Activated gamma-delta T cell treated with anti-CD3 and anti-CD28 coated beads, Interleukin-2, amount 50 U/mL, for 16 hours (primary cell): ENCODE measurements around the gene SERPINB3.
"Not testable (repeated sequence)": the region's sequence is repeated elsewhere in the genome, so short reads cannot be mapped to it uniquely, and the experiment has no call there.

Experiments
- DNase-seq: peaks from one replicate; pipeline ENCODE4 v3.0.0-alpha.2; 2020; ENCODE audit warnings: low read depth

Gene SERPINB3

DNA sequence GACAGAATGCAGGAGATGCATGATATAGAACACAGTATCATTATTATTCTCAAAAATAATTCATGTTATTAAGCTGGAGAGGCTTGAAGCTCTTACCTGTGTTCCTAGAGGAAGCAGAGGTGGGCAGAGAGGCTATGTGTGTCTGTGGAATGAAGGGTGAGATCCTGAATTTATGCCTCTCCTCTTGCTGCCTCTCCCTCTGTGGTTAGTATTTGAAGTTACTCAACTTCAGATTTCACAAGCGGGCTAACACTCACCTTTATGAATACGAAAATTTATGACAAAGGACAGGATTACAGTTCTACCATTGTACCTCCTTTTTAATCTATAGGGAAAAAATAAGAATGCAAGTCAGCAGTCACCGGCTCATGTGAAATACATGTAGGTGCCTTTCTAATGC, at the start of gene SERPINB3:
TSS of gene SERPINB3 (minus strand) at position 144 of the 400 bp plus-strand sequence. CDS start 677 bp downstream, outside the sequence.
- not testable (repeated sequence) for DNase-seq

DNA sequence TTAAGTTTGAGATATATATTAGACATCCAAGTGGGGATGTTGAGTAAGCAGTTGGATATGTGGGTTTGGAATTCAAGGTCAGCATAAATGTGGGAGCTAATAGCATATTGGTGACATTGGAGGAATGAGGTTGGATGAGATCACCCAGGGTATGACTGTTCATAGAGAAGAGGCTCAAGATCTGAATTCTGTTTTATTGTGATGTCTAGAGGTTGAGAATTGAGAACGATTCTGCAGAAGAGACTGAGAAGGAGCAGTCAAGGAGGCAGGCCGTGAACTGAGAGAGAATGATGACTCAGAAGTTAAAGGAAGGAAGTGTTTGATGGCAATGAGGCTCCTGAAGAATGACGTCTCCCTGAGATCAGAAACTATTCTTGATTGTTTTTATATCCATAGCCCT, 47.0 kb upstream of the SERPINB3 start:
- DNase-seq, result no peak

DNA sequence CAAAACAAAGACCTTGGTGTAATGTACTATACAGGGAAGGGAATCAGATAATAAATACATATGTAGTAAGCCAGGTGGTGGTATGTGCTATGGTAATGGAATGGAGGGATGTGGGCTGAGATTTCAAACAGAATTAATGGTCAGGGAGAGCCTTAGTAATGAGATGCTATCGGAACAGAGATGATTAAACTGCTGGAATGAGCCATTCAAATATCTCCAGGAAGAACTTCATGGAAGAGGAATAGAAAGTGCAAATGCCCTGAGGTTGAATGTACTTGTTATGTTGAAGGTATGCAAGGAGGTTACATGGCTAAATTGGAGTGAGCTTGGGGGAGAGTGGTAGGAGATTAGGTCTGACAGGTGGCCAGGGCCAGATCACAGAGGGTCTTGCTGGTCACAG, 46.1 kb upstream of the SERPINB3 start:
- no peak for DNase-seq

DNA sequence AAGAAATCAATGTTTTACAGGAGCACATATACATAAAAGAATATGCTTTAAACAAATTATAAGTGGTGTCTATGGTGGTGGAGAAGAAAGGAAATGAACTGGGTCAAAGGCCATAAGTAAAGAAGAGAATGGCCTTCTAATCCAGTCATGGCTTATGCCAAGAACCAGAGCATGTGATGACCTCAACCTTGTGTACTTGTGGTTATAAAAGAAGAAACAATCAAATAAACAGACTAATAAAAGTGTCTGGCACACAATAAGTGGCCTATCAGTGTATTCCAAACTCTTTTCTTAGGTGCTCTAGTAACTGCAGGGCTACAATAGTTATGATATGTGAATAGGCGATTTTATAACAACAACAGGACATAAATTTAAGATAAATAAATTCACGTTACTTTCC, 43.7 kb upstream of the SERPINB3 start:
- no peak for DNase-seq

DNA sequence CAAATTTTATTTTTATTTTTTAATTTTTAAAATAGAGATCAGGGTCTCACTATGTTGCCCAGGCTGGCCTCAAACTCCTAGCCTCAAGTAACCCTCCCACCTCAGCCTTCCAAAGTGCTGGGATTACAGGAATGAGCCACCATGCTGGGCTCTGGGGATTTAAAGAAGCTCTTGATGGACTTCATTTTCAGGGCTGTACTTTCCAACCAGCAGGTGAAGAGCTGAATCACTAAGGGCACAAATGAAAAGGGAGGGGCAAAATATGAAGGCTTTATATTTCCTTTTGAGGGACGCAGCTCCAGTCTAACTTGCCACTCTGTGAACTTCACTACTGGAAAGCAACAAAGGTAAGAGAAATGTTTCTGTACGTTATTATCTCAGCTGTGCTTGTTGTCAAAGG, 41.0 kb upstream of the SERPINB3 start, which contains the start of gene SERPINB11:
TSS of gene SERPINB11 (plus strand) at position 301 of the 400 bp plus-strand sequence. CDS start 7,234 bp downstream, outside the sequence.
- DNase-seq, result no peak

DNA sequence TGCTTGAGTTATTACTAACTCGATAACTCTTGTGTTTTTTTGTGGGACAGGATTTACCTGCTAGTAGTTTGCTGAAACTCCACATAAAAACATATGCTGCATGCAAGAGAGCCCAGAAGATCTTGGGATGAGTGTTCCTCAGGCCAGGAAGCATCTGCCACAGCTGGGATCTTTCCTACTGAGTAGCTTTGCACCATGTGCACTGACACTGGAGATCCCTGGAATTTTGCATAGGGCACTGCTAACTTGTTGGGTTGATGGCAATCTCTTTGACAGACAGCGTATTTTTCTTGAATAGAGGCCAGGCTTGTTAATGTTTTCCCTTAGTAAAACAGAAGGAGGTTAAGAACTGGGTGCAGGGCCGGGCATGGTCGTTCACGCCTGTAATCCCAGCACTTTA, 40.3 kb upstream of the SERPINB3 start:
- no peak for DNase-seq

DNA sequence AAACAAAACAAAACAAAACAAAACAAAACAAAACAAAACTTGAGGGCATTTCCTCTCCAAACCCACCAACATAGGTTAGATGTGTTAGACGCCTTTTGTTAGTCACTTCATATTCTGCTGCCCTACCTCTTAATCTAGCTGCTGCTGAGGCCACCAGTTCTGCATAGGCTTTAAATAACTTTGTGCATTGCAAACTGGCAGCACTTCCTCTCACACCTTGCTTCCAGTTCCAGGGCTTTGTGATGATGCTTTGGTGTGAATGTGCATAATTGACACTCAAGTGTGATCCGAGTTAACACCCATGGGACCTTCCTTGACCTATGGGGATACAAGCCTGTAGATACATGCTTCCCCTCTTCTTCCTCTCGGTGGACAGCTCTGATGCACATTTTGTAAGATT, 38.8 kb upstream of the SERPINB3 start:
- no peak for DNase-seq

DNA sequence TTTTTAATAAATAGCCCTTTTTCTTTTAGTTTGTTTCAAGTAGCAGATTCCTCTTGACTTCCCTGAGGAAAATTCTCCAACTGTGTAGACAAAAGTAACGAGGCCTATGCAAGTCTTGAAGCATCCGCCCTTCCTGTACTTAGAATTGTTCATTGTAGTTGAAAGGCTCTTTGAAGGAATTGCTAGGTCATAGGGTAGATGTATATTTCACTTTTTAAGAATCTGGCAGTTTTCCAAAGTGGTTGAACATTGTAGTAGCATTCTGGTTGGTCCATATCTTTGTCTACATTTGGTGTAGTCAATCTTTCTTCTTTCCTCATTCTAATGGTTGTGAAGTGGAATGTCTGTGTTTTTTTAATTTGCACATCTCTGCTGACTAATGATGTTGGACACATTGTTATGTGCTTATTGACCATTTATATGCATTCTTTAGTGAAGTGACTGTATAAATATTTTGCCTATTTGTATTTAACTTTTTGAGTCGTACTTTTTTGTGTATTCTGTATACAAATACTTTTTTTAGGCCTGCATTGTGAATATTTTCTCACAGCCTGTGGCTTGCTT, 35.5 kb upstream of the SERPINB3 start:
- no peak for DNase-seq

DNA sequence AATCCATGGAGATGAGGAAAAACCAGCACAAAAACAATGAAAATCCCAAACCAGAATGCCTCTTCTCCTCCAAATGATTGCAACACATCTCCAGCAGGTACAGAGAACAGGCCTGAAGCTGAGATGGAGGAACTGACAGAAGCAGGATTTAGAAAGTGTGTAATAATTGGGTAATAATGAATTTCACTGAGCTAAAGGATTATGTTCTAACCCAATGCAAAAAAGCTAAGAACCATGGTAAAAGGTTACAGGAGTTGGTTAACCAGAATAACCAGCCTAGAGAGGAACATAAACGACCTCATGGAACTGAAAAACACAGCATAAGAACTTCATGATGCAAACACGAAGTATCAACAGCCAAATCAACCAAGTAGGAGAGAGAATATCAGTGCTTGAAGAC, 27.4 kb upstream of the SERPINB3 start:
- DNase-seq, result no peak

DNA sequence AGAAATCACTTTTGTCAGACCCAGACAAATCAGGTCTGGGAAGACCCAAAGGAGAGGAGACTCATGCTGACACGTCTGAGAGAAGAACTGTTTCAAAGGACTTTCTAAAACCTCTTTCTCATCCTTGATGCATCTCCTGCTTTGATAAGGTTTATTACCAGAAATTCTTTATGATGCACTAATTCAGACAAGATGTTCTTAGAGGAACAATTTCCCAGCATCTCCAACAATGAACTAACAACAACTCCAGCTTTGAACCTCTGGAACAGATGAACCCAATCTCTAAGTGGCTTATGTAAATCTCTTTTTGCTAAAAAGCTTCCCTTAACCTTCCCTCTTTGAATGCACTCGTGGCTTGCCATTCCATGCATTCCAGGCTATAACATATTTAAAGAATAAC, 25.2 kb upstream of the SERPINB3 start:
- no peak for DNase-seq

DNA sequence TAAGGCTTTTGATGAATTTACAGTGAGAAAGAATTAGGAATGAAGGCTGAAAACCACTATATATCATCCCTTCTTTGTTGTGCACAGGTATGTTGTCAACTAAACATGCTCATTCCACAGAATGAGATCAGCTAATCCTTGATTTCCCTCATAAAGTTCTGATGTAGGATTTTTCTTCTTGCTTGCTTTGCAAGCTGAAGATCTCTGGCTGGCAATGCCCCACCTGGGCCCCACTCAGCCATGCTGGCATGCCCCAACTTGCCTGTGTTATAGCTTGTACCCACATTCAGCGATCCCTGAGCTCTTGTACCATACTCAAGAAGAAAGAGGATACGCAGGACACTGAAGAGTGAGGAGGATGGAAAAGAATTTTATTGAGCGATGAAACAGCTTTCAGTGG, 23.0 kb upstream of the SERPINB3 start:
- DNase-seq, result no peak

DNA sequence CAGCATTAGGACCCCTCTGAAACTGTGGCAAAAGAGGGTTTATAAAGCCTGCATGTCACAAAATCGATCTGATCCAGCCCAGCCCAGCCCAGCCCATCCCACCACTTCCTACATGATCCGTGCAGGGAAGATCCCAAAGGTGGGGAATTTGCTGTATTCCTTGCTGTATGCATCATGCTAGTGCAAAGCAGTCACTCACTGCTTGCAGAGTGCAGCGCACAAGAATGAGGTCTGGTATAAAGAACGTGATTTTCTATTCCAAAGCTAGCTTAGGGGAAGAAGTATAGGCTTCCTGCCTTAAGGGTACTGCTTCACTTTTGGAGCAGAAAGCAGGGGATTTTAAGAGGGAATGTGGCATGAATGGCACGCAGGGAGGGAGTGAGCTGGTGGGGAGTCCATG, 22.2 kb upstream of the SERPINB3 start:
- DNase-seq, result no peak

DNA sequence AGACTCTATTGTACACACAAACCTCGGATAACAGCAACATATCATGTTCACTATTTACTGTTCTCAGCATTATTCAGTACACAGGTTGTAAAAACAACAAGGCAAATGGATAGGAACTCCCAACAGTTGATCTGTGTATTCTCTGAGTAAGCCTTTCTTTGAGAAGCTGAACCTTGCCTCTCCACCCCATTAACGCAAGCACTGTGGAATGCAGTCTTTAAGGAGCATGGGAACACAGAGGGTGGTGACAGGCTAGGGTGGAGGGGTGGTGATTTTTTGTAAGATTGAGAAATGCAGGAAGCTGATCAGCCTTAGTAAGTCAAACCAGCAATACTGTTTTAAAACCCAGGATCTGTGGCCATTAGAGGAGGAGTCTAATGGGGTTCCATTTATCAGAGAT, 21.5 kb upstream of the SERPINB3 start:
- DNase-seq, result no peak

DNA sequence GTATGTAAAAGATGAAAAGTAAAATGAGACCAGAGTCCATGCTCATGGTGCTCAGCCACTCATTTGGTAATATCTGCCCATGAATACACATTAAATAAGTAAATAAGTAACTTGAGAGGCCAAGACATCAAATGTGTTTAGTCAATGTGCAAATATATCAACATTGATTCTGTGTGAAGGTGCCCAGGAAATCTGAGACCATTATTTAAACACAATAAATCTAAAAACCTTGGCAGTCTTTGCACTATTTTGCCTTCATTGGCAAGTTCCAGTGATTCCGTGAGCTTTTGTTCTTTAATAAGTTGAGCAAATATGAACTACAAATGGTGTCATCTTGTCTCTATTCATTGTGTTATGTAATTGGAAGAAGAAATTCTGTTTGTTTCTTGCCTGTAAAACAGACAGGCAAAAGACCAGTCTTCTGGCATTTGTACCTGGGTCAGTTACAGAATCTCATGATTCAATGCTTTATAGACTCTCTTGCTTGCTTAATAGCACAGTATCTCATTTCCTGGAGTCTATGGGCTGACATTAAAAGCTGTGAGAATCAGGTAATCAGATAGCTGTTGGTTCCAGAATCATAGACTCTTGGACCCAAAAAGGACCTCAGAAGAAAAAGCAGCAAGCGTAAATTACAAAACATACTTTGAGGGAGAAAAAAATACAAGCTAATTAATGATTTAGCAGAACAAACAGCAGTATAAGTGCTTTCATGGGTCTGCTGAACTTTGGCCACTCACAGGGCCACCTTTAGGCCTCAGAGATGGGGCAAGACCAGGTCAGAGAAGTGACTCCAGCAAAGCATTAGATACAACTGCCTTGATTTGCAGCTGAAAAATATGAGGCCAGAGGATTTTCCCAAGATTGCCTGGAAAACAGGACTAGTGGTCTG, 20.0 kb upstream of the SERPINB3 start:
- no peak for DNase-seq

DNA sequence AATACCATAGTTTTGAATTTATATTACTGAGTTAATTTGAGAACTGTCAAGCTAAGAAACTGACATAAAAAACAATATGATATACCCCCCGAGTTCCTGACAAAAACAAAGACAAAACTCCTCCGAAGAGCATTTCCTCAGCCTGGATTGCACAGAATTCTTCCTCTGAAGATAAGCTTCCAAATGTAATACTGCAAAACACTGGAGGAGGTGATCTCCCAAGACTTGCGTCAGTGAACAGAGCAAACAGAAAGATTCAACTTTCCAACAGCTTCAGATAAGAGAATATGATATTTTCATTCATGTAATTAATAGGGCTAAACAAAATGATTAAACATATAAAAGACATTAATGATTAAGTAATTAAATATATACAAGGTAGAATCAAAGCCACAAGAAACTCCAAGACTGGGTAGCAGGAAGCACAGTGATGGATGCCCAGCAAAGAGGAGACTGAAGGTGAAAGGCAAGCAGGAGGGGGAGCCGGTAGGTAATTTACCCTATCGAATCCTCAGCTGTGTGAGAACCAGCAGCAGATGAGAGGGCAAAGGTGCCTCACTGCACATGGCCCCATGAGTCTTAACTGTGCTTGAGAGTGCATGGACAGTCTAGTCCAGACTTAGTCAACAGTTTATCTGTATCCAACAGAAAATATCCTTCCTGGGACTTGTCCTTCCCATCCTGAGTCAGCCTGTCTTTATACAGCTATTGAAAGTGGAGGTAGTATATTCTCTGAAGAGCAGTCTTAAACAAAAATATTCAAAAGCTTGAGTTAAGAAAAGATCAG, 18.3 kb upstream of the SERPINB3 start:
- no peak for DNase-seq

DNA sequence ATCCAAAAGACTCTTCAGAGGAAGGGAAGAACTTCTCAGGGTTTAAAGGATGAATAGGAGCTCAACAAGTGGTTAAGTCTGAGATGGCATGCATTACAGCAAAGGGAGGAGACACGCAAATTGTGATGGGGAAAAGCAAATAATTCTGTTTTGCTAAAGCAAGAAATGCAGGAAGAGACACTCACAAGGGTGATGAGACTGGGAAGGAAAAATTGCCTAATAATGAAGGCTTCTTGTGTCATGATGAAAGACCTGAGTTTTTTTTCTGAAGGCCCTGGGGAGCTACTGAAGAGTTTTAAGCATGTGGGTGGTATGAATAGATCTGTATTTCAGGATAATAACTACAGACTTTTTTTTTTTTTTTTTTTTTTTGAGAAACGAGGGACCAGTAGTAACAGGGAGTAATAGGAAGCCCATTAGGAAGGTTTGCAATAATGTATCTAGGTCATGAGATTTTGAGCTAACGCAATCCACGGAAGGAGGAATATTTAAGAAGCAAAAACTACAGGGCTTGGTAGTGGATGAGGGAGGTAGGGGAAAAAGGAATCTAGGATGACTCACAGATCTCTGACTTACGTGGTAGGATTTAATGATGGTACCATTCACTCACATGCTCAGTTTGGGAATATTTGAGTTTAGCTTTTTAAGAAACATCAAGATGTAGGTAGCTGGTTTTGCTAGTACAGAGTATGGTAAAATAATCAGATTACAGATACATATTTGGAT, 16.0 kb upstream of the SERPINB3 start:
- no peak for DNase-seq

DNA sequence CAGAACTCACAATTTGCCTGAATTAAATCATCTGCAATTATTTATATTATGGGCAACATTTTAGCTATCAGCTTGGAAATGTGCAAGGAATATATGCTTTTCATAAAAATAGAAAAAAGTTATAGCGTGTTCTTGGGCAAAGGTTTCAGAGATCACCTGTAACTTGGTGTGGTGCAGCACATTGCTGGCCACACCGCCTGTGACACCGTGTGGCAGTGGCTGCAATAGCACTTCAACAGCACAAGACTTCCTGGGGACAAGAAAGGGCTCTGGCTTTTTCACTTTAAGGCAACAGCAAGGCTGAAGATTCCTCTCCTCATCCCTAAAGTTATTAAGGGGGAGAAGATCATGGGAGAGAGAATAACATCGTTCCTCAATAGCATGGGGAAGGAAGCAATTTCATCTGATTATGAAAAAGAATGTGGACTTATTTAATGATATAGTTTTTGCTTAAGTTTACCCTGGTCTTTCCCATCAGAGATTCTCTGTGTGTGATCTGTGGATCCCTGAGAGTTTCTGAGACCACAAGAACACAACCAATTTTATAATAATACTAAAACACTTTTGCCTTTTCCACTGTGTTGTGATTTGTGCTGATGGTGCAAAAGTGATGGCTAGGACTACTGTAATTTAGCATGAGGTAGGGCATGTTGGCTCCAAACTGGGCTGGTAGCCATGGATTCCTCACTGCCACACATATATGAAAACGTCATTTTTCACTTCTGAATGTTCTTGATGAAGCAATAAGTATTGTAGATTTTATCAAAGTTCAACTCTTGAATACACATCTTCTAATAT, 15.0 kb upstream of the SERPINB3 start:
- DNase-seq, result no peak

DNA sequence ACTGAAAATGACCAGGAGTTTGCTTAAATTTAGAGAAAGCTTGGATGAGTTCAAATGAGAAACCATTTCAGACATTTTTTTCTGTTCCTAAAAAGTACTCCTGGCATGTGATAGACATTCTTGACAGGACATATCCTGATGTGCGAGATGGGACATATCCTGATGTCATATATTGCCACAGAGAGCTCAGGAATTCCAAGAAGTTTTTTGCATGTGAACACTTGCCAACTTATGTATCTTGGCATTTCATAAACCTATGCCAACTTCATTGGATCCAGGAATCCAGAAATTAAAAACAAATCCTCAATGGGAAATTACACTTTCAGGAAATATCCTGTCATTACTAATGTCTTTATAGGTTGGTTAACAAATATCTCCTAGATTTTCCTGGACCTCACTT, 2.9 kb upstream of the SERPINB3 start:
- DNase-seq, result no peak

DNA sequence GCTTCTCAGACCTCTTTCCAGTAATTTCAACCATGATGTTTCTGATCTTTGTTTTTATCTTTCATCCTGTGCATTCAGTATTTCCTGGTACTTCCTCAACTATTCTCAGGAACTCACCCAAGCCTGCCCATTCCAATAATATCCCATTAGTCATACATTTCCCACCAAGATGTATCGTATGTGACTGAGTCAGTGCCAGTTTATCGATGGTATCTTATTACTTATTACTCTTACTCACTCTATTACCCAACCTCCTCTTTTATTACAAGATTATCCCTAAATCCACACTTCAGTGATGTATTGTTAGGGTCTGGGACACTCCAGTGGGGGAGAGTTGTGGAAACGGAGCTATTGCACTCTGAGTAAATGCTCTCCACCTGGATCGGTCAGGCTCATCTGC, 2.8 kb downstream of the SERPINB3 start:
- not testable (repeated sequence) for DNase-seq

DNA sequence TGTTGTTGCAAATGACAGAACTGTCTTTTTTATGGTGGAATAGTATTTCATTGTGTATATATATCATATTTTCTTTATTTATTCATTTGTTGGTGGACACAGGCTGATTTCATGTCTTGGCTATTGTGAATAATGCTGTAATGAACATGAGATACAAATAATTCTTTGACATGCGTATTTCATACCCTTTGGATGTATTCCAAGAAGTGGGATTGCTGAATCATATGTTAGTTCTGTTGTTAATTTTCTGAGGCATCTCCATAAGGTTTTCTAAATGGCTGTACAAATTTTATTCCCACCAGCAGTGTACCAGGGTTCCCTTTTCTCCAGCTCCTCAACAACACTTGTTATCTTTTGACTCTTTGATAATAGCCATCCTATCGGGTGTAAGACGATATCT, 11.4 kb downstream of the SERPINB3 start:
- not testable (repeated sequence) for DNase-seq

DNA sequence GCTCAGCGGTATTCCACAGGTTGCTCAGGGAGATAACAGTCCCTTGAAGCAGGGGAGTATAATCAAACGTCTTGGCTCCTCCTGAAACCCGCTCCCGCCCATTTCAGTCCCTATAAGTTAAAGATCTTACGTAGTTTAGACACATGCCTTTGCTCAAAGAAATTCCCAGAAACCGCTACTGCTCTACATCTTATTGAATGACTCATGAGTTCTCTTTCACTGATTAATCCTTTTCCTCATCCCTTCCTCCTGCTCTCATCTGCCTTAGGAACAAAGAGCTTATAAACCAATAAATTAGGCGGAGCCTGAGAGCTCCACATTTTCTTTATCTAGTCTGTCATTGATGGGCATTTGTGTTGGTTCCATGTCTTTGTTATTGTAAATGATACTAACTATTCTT, 13.5 kb downstream of the SERPINB3 start:
- no peak for DNase-seq
